Measurements from ENCODE around the gene SCYGR7.

- TF ChIP-seq ZNF8 (CRISPR knock-in tag; IDR thresholded peaks at IDR 0.05) (no peak), ZC3H10 (CRISPR knock-in tag; IDR thresholded peaks at IDR 0.05) (no peak), CREB5 (CRISPR knock-in tag; IDR thresholded peaks at IDR 0.05; ENCODE audit: low read depth) (no peak), TSHZ2 (CRISPR knock-in tag; IDR thresholded peaks at IDR 0.05) (no peak), TCF4 (CRISPR knock-in tag; IDR thresholded peaks at IDR 0.05; ENCODE audit: borderline replicate concordance) (no peak)
These were observed 17.1 kb upstream of the SCYGR7 start for GRCh38 chr2:227710986-227711385.

Measured in SK-N-SH treated with all-trans-retinoic acid at 6 μM for 48 hours (cell line).